ENCODE data around the gene GRB10.

The GRB10 gene

GRCh38 chr7:50687575-50688225 lies 95.0 kb downstream of the GRB10 start:
- TF ChIP-seq ZFX (IDR thresholded peaks at IDR 0.05; ENCODE audit: borderline replicate concordance), result no peak
- no peak for TF ChIP-seq CTCF (IDR thresholded peaks at IDR 0.05)
- no peak overlapping the region for H3K27ac ChIP-seq

GRCh38 chr7:50687096-50687495 lies 95.6 kb downstream of the GRB10 start:
- TF ChIP-seq ZFX (IDR thresholded peaks at IDR 0.05; ENCODE audit: borderline replicate concordance) (no peak), CTCF (IDR thresholded peaks at IDR 0.05) (no peak)
- H3K27ac ChIP-seq, result no peak overlapping the region

DNA sequence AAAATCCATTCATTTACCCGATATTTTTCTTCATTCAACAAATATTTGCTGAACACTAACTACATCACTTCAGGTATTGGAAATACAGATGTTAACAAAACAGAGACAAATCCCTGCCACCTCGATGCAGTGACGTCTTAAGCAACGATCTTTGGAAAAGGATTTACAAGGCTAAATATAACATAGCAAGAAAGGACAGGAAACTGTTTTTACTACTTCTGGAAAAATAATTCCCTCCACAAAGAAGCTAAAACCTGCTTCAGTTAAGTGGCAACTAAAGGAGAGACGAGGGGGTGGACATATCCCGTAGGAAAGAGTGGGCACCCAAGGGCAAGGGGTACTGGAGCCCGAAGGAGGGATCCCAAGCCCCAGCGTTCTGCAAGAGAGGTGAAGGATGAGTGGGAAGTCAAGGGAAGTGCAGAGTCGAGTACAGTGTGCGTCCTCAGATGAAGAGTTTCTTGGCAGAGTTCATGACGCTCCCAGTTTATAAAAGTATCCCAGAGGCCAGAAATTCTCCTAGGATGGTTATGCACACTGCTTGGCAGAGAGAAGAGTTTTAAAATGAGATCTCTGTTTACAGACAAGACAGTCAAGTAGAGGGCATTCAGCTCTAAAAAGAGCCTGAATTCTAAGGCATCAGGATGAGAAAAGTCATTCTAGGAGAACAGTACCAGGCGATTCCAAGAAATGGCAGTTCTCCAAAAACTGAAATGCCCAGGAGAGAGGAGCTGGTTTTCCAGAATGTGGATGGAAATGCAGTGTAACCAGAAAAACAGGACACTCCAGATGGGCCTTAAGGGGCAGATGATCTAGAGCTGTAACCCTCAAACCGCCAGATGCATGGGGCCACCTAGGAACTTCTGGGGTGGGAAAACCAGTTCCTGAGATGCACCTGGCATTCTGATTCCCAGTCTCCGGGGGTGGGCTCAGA lies 97.3 kb downstream of the GRB10 start:
- no peak for TF ChIP-seq CTCF (IDR thresholded peaks at IDR 0.05)
- no peak for TF ChIP-seq ZFX (IDR thresholded peaks at IDR 0.05; ENCODE audit: borderline replicate concordance)
- no peak overlapping the region for H3K27ac ChIP-seq

DNA sequence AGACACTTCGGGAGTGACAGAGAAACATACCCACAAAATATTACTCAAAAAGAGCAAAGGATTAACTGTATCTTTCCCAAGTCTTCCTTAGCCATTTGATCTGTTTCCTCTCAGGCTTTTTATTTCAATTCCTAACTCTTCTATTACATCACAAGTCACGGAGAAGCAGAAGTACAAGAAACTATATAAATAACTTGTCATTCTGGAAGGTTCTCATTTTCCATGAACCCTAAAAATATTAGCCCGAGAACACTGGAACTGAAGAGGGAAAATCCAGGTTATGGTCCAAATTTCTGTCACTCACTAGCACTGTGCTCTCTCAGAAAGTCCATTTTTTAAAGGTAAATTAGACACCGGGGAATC lies 98.0 kb downstream of the GRB10 start:
- H3K27ac ChIP-seq, result no peak overlapping the region
- TF ChIP-seq CTCF (IDR thresholded peaks at IDR 0.05) (no peak), ZFX (IDR thresholded peaks at IDR 0.05; ENCODE audit: borderline replicate concordance) (no peak)

DNA sequence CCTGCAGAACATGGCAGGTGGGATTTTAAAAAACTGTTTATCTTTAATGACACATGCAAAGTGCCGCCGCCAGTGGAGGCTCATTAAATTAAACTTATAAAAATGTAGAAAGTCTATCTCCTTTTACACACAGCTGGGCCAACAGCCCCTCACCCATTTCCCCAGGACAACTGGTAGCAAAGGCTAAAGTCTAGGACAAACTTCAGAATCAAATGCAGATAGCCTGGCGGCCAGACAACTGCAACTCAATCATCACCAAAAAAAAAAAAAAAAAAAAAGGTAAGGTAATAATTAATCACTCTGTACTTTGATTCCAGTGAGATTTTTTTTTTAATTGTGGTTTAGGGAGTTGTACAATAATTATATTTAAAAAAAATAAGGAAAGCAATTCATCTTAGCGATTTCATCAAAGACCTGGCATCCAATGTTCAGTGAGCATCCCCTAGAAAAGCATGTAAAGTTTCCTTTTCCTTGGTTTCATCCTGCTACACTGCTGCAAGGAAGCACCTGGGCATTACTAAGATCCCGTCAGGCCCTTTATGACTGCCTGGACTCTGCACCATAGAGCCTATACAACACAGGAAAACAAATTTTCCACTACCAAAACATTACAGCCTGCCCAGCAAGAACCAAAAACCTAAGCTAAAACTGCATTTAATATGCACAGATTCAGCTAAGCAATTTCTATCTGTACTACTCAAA lies 98.5 kb downstream of the GRB10 start:
- no peak overlapping the region for H3K27ac ChIP-seq
- no peak for TF ChIP-seq CTCF (IDR thresholded peaks at IDR 0.05)

DNA sequence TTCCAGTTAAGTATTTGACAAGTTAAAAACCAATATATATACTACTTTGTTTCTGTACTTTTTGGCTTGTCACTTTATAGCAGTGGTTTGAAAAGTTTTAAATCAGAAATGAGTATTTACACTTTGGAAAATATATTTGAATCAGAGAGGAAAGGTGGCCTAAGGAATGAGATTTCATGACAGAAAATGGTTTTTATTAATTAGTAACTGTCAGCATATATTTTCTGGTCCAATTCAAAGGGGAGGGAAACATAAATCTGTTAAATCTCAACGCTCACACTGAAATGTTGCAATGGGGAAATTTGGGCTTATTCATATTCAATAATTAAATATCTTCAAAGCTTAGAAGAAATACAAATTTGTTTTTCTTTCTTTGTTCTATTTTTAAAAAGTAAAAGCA lies 100.1 kb downstream of the GRB10 start:
- TF ChIP-seq CTCF (IDR thresholded peaks at IDR 0.05) (no peak), ZFX (IDR thresholded peaks at IDR 0.05; ENCODE audit: borderline replicate concordance) (no peak)
- no peak overlapping the region for H3K27ac ChIP-seq
